Stimulated activated CD8-positive, alpha-beta memory T cell treated with anti-CD3 and anti-CD28 coated beads, Interleukin-7, amount 100 ng/mL, for 24 hours (primary cell): ENCODE data around the gene ADAMTS18.
"Not testable (repeated sequence)": the region's sequence is repeated elsewhere in the genome, so short reads cannot be mapped to it uniquely, and the experiment has no call there.

Source experiments
- DNase-seq: peaks from one replicate; pipeline ENCODE4 v3.0.0-alpha.2; 2020; ENCODE audit warnings: low read depth

The ADAMTS18 gene

GRCh38 chr16:77434530-77435271 lies at the start of gene ADAMTS18:
ADAMTS18 (minus strand) TSS chr16:77435034; CDS start chr16:77434695, 339 bp downstream.
- DNase-seq = no peak

GRCh38 chr16:77480681-77481315 lies 46.0 kb upstream of the ADAMTS18 start:
- no peak for DNase-seq

- DNase-seq = no peak
These were observed 37.4 kb upstream of the ADAMTS18 start for GRCh38 chr16:77472262-77472661.

GRCh38 chr16:77470851-77471250 lies 36.0 kb upstream of the ADAMTS18 start:
- DNase-seq = no peak

GRCh38 chr16:77469634-77470033 lies 34.8 kb upstream of the ADAMTS18 start:
- no peak for DNase-seq

- DNase-seq = no peak
These were observed 34.0 kb upstream of the ADAMTS18 start for GRCh38 chr16:77468831-77469230.

- no peak for DNase-seq
These were observed 33.0 kb upstream of the ADAMTS18 start for GRCh38 chr16:77467821-77468335.

- not testable (repeated sequence) for DNase-seq
These were observed 28.8 kb upstream of the ADAMTS18 start for GRCh38 chr16:77463659-77464058.

- no peak for DNase-seq
These were observed 28.1 kb upstream of the ADAMTS18 start for GRCh38 chr16:77462894-77463293.

- no peak for DNase-seq
These were observed 24.9 kb upstream of the ADAMTS18 start for GRCh38 chr16:77459534-77460254.

- DNase-seq = no peak
These were observed 22.2 kb upstream of the ADAMTS18 start for GRCh38 chr16:77457046-77457445.

GRCh38 chr16:77452243-77452642 lies 17.4 kb upstream of the ADAMTS18 start:
- no peak for DNase-seq

- DNase-seq = no peak
These were observed 16.1 kb upstream of the ADAMTS18 start for GRCh38 chr16:77450790-77451487.

GRCh38 chr16:77449208-77449607 lies 14.4 kb upstream of the ADAMTS18 start:
- no peak for DNase-seq

GRCh38 chr16:77445324-77445723 lies 10.5 kb upstream of the ADAMTS18 start:
- no peak for DNase-seq

- DNase-seq = no peak
These were observed 9.3 kb upstream of the ADAMTS18 start for GRCh38 chr16:77444147-77444460.

- DNase-seq = no peak
These were observed 8.7 kb upstream of the ADAMTS18 start for GRCh38 chr16:77443357-77444146.

- no peak for DNase-seq
These were observed 7.2 kb upstream of the ADAMTS18 start for GRCh38 chr16:77442078-77442477.

- no peak for DNase-seq
These were observed 4.3 kb upstream of the ADAMTS18 start for GRCh38 chr16:77439106-77439505.

GRCh38 chr16:77437859-77438258 lies 3.0 kb upstream of the ADAMTS18 start:
- DNase-seq = no peak

GRCh38 chr16:77435272-77435820 lies 512 bp upstream of the ADAMTS18 start:
- DNase-seq = no peak
